Measurements from ENCODE around the gene CDKN2B.

CDKN2B gene

DNA sequence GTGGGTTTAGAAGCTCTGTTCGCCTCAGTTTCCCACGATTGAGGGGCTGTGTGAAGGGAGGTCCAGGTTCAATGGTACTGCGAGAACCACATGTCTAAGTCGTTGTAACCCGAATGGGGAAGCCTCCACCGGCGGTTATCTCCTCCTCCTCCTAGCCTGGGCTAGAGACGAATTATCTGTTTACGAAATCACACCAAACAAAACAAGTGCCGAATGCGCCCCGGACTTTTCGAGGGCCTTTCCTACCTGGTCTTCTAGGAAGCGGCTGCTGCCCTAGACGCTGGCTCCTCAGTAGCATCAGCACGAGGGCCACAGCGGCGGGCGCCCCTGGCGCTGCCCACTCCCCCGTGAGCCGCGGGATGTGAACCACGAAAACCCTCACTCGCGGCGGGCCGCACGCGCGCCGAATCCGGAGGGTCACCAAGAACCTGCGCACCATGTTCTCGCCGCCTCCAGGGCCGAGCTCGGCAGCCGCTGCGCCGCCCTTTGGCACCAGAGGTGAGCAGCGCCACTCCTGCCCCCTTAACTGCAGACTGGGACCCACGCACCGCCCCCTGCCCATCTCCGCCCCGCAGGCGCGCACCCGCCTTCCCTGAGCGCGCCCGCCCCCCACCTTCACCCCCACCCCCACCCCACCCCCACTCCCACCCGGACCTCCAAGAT, 15.1 kb downstream of the CDKN2B start, which contains the start of gene CDKN2A:
Gene CDKN2A, minus strand, starts transcription at position 500 of the 663 bp plus-strand sequence.
- DNase-seq = peak; percentile 35

DNA sequence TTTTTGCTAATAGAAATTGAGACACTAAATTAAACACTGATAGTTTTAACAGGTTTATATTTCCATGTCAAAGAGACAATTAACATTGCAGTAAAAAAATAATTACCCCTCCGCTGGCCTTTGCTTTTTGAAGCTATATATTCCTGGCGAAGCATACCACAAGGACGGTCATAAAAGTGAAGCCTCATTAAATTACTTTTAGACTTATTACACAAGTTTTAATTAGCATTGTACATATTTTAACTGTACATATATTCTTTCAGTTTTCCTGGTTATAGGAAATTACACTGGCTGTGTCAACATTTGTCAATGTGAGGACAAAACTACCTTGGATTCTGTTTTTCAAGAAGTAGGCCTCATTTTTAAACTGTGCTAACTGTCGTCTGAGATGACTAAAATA, 16.1 kb downstream of the CDKN2B start:
- DNase-seq = peak; percentile 17

DNA sequence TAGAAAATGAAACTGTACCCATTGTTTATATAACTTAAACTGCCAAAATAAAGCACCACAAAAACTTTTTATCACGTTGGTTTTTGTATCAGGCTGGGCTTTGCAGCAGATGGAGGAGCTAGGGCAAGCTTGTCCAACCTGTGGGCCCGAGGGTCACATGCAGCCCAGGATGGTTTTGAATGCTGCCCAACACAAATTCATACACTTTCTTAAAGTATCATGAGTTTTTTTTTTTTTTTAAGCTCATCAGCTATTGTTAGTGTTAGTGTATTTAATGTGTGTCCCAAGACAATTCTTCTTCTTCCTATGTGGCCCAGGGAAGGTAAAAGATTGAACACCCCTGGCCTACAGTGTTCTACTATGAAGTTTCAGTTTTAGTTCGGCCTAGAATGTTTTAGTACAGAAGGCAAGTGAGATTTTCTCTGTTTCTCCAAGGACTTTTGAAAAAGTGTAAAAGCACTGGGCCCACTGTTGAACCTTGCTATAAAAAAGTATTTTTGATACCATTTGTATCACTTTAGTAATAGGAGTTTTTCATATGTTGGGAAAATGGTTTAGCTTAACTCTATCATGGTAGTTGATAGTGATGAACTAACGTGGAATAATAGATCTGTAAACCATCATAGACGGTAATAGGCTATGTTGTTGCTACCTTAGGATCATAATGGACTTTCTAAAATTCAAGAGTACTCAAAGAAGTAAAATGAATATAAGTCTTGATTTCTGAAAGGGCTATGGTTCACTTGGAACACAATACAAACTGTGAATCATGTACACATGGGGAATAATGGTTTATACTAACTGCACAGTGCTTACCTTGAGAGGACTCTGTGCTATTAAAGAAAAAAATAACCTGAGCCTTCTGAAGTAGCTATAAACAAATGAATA, 17.8 kb downstream of the CDKN2B start:
- peak; percentile 55 for DNase-seq

DNA sequence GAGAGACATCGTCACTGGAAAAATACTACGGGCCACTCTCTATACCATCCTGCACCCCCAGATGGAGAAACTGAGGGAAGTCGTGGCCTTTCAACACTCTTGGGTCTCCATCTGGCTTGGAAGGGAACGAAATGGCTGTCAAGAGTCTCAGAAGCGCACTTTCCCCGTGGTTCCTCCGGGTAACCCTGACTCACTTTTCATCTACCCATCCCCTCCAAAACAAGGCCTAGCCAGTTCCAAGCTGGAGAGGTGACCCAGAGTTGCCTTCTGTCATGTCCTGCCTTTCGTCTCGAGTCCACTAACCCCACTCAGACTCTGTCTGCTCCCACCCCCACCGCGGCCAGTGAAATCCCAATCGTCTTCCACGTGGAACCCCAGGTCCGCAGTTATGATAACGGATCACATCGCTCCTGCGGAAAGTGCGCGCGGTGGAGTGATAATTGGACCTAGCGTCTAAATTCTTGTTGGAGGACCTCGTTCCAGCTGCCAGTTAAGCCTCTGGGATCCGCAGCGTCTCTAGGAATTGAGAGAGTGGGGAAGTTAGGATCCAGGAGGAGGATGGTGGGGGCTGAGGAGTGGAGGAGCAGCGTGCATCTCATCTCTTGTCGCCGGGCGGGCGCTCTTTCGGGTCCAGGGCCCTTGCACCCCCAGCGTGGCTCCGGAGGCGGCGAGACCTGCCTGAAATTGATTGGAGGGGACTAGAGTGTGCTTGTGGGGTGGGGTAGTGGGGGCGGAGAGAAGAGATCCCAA, 19.5 kb downstream of the CDKN2B start:
- DNase-seq = no peak

DNA sequence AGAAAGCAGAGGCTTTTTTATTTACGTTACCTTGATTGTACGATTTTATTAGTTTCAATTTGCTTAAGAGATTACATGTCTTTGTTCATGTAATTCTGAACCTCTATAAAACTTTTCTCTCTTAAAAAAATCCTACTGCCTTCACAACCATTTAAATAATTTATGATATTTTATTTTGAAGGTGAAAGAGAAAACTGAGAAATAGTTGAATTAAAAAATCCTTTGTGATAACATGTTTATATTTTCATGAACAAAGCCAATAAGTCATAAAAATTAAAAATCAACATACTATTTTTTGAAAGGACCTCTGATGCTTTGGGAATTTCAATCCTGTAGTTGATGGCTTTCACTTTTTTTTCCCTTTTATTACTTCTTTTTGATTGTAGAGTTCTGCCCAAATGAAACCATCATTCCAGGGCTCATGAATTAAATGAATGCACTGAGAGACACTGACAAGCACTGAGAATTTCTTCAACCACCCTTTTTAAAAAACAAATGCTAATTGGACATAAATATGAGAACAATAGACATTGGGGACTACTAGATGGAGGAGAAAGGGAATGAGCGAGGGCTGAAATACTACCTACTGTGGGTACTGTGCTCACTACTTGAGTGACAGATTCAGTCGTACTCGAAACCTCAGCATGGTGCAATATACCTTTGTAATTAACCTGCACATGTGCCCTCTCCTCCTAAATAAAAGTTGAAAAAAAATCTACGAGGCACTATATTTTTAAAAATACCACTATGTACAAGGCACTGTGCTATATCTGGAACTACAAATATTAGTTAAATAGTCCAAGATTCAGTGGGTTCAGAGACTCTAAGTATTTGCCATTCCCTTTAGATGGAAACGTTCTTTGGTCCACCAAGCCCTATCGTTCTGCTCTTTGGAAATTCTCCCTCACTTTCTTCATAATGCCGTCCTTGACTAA, 20.8 kb downstream of the CDKN2B start:
- DNase-seq = peak; percentile 60

DNA sequence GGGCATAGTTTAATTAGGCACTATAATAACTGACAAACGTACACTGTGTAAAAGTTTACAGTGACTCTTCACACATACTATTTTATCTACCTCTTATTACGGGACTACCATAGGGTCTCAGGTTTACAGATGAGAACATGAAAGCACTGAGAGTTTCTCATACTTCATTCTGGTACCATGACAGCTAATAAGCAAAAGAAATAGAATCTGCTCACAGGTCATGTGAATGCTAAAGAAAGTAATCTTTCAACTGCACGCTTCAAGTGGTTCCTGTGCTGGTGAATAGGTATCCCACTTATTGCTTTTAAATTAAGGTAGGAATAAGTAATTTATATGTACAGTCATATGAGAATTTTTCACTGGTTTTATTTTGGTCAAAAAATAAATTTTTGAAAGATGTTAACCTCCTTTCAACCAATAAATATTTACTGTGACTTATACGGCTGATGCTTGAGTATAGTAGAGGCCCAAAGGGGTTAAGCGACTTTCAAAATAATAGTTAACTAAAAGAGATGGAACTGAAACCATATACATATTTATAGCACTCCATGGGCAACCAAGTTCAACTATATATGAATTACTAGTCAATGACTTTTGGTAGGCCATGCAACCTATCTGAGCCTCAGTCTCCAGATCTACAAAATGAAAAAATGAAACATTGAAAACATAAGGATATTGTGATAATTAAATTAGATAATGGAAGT, 23.0 kb downstream of the CDKN2B start:
- DNase-seq = no peak

DNA sequence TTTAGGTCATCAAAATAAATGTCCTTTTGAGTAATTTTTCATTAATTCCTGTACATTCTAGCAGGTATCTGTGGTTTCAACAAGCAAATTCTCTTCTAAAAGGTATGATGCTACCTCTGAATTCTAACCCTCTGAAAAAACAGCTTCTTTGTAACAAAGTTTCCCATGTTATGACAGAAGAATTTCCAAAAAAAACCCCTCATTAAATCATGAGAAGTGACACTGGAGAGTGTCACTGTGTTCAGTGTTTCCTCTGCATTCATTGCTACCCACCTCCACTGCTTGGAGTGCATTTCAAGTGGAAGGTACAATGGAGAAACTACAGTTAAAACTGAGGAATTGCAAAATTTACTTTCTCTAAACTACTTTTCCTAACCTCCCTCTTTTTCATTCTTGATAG, 25.0 kb downstream of the CDKN2B start:
- DNase-seq = no peak

DNA sequence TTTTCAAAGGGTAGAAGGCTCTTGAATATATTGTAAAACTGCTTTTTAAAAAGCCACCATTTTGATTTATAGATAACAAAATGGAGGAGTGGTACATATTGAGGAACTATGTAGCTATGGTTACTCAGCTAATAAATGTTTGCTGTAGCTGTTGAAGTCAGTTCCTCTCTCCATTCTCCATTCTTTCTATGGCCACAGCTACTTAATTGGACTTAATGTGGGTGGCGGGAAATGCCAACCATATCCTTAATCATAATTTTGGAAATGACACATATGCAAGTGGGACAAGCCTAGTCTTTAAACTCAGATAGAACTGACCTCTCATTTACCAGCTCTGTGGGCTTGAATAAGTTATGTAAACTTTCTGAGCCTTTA, 25.6 kb downstream of the CDKN2B start:
- peak; percentile 16 for DNase-seq

DNA sequence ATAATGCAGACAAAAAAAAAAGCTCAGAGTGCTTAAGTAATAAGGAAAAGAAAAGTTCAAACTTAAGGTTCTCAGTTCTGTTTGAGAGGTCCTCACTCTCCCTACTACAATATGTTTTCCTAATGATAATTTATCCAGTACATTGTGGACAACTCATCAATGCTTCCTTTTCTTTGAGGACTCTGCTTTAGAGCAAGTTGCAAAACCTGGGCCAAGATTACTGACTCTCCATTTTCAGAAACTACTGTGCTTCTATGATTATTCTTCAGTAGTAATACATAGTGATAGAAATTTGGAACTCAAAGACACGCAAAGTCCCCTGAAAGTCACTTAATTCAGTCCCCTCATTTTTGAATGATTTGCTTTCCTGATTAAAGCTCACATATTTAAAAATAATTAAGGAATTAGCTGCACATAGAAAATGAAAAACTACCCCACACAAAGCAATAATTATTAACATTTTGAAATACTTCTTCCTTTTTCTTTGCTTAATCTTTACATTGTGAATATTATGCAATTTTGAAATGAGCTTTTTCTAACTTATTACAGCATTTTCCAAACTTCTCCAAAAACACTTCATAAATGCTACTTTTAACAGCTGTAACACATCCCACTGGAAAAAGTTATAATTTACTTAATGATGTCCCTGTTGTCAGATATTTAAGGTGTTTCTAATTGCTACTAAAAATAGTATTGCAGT, 26.1 kb downstream of the CDKN2B start:
- DNase-seq = no peak

DNA sequence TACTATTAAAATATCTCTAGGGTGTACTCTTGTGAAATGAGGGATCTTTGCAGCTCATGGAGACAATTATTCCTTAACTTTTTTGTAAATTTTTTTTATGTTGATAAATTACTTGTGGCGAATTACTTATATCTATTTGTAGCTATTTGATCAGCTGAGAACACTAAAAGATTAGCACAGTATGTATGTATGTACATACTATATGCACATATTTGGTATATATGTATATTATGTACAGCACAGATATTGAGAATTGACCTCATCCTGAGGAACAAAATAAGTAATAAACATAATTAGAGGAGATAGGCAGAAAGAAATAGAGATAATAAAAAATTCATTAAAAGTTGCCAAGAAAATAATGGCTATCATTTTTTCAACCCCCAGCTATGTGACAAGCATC, 26.7 kb downstream of the CDKN2B start:
- no peak for DNase-seq

DNA sequence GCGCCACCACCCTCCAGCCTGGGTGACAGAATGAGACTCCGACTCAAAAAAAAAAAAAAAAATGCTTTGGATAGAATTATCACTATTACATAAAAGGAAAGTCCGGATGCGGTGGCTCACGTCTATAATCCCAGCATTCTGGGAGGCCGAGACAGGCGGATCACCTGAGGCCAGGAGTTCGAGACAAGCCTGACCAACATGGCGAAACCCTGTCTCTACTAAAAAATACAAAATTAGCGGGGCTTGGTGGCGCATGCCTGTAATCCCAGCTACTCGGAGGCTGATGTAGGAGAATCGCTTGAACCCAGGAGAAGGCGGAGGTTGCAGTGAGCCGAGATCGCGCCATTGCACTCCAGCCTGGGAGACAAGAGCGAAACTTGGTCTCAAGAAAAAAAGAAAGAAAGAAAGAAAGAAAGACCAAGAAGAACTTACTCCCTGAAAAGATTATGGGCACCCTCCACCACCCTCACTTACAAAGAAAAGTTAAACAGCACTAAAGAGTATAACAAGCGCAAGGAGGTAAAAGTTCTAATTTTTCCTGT, 32.7 kb downstream of the CDKN2B start:
- DNase-seq = no peak

DNA sequence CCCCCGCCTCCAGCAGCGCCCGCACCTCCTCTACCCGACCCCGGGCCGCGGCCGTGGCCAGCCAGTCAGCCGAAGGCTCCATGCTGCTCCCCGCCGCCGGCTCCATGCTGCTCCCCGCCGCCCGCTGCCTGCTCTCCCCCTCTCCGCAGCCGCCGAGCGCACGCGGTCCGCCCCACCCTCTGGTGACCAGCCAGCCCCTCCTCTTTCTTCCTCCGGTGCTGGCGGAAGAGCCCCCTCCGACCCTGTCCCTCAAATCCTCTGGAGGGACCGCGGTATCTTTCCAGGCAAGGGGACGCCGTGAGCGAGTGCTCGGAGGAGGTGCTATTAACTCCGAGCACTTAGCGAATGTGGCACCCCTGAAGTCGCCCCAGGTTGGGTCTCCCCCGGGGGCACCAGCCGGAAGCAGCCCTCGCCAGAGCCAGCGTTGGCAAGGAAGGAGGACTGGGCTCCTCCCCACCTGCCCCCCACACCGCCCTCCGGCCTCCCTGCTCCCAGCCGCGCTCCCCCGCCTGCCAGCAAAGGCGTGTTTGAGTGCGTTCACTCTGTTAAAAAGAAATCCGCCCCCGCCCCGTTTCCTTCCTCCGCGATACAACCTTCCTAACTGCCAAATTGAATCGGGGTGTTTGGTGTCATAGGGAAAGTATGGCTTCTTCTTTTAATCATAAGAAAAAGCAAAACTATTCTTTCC, 34.2 kb downstream of the CDKN2B start:
- peak; percentile 66 for DNase-seq

DNA sequence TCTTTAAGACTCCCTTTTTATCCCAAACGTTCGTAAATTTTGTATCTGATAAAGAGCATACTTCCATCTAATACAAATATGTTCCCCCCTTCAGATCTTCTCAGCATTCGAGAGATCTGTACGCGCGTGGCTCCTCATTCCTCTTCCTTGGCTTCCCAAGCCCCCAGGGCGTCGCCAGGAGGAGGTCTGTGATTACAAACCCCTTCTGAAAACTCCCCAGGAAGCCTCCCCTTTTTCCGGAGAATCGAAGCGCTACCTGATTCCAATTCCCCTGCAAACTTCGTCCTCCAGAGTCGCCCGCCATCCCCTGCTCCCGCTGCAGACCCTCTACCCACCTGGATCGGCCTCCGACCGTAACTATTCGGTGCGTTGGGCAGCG, 34.8 kb downstream of the CDKN2B start:
- DNase-seq = peak; percentile 20

DNA sequence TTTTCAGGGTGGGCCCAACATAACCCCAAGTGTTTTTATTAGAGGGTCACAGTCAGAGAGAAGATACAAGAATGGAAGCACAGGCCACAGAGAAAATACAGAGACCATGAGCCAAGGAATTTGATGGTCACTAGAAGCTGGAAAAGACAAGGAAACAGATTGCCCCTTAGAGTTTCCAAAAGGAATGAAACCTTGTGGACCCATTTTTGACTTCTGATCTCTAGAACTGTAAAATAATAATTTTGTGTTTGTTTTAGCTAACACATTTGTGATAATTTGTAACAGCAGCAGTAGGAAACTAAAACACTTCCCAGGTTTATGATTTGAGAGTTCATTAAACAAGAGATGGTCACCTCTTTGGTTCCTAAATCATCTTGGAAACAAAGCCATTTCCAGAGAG, 36.7 kb downstream of the CDKN2B start:
- no peak for DNase-seq

DNA sequence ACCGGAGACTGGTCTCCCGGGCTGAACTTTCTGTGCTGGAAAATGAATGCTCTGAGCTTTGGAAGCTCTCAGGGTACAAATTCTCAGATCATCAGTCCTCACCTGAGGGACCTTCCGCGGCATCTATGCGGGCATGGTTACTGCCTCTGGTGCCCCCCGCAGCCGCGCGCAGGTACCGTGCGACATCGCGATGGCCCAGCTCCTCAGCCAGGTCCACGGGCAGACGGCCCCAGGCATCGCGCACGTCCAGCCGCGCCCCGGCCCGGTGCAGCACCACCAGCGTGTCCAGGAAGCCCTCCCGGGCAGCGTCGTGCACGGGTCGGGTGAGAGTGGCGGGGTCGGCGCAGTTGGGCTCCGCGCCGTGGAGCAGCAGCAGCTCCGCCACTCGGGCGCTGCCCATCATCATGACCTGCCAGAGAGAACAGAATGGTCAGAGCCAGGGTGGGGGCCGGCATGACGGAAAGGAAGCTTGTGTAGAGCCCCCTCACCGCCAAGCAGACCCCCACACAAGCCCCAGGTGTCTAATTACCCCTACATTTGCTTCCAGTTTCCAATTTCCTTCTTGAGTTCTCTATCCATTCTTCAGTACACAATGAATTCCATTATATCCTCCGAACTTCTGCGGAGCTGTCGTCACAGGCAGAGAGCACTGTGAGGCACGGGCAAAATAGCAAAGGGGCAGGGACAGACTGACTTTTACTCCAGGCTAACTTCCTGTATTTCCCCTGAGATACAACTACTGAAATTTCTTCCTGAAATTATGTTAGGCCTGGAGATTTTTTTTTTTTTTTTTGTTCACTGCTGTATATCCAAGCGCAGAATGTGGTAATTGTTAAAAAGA, 38.1 kb downstream of the CDKN2B start:
- DNase-seq = no peak

DNA sequence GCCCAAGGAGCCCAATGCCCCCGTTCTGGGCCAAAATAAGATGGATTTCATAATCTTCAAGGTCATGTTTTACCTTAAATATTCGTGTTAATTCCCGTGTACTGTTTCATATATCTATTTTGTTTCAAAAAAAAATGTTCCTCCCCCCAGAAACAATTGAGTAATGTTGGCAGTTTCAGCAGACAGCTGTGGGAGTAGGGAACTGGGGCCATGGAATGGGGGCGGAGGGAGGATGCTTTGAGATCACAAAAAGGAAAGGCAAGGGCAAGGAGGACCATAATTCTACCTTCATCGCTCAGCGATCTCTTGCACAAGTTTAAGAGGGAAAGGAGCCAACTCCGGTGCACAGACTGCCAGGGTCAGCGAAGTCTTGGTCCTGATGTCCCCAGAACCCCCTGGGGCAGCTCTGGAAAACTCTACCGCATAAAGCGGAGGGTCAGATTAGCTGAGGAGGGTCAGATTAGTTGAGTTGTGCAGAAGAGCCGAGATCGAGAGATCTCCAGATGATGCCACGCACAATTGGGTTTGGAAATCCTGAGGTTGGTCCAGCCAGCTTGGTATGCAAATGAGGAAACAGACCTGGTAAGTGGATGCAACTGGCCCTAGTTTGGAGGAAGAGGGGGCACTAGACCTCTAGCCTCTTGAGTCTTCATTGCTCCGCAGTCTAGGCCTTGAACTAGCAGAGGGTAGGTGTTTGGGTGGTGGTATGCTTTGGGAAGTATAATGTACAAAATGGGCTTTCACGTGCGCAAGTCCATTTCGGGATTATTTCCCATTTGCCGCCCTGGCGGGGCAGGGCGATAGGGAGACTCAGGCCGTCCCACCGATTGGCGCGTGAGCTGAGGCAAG, 38.9 kb downstream of the CDKN2B start:
- DNase-seq = no peak

DNA sequence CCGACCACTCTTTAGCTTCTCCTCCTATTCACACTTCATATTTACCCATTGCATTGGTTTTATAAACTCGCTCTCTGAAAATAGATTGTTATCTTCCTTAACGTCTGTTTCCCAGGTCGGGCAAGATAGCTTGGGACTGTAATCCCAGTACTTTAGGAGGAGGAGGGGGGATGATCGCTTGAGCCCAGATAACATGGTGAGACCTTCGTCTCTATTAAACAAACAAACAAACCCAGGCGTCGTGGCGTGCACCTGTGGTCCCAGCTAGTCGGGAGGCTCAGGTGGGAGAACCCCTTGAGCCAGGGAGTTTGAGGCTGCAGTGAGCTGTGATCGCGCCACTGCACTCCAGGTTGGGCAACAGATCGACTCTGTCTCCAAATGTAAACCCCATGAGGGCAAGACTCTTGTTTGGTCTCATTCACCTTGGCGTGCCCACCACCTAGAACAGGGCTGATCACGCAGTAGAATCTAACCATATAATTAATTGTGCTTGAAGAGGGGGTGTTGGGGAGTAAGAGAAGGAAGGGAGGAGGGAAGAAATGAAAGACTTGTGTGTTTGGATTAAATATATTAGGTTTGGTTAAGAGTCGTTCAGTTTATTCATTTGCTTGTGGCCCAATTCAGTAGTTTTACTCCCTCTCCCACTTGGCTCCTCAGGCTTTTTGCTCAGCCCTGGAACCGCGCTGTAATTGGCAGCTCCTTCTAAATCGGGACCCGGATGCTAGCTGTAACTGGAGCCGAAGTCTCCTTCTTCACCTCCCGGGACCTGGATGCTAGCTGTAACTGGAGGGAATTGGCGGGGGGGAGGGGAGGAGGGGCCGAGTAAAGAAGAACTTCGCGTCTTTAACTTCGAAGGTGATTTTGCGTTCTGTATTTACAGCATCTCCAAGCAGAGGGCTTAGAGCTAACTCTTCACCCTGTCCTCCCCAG, 39.8 kb downstream of the CDKN2B start:
- DNase-seq = no peak
